HK-2 (cell line): ENCODE results near the gene RGPD5.
"Not testable (repeated sequence)": the region's sequence is repeated elsewhere in the genome, so short reads cannot be mapped to it uniquely, and the experiment has no call there.

Experiments
- DNase-seq: peaks from one replicate; pipeline ENCODE4 v3.0.0-alpha.2; 2018; ENCODE audit not compliant: unreplicated experiment

The RGPD5 gene

GRCh38 chr2:109893736-109894135, 99.6 kb downstream of the RGPD5 start:
- DNase-seq: not testable (repeated sequence)

- not testable (repeated sequence) for DNase-seq
Observed at GRCh38 chr2:109894141-109894540, 100.0 kb downstream of the RGPD5 start.

- DNase-seq: not testable (repeated sequence)
Observed at GRCh38 chr2:109895090-109895869, 101.2 kb downstream of the RGPD5 start.

GRCh38 chr2:109896212-109896611, 102.1 kb downstream of the RGPD5 start:
- DNase-seq: not testable (repeated sequence)

GRCh38 chr2:109897769-109898461, 103.8 kb downstream of the RGPD5 start:
- not testable (repeated sequence) for DNase-seq

- not testable (repeated sequence) for DNase-seq
Observed at GRCh38 chr2:109898462-109899336, 104.6 kb downstream of the RGPD5 start, which contains the start of gene LIMS3. Gene LIMS3 (plus strand): TSS chr2:109898688. CDS start chr2:109898729, 41 bp downstream.

GRCh38 chr2:109905796-109906195, 111.7 kb downstream of the RGPD5 start:
- not testable (repeated sequence) for DNase-seq
